ENCODE data around the gene GPR173. TPM values are rescaled to one million over a fixed set of nuclear protein-coding genes. Genes with fewer than 3 reads are reported as not detected.

Gene GPR173
- total and polyA plus RNA-seq, 2 of the 8 experiments (the other 6 are each of a cell fraction or from before 2014, with no cell fraction given), result 7.0 to 11.3 TPM

- peaks cover 4 to 25% (median 15%) of the 10 kb centered on the region in 4 experiments; a peak in 7 of 8 replicates for H3K36me3 ChIP-seq (ENCODE audit: control insufficient read depth in 2 of 4, insufficient read depth in 4 of 4, low read length in 3 of 4)
- ChIA-PET CTCF (ENCODE audit: partially characterized antibody) (interaction anchor here (1.1 to 2.1 kb wide), 6 partner anchors 11 to 92 kb away, joined by 3 to 7 read pairs (median 4); no protein-coding TSS in a partner anchor), POLR2A (ENCODE audit: partially characterized antibody) (interaction anchor here (1.1 to 1.6 kb wide), 3 partner anchors 11 to 93 kb away, joined by 3 to 5 read pairs (median 4); no protein-coding TSS in a partner anchor)
- peak overlapping the region; percentile 62 to 74 (median 64); a peak in 7 of 8 replicates for H3K4me3 ChIP-seq (ENCODE audit: extremely low read depth in 1 of 4, insufficient read depth in 2 of 4, low read depth in 3 of 4, low read length in 4 of 4)
- H3K14ac ChIP-seq (ENCODE audit: insufficient read length), result no peak overlapping the region
- H3K79me2 ChIP-seq (ENCODE audit: control insufficient read depth in 1 of 2, insufficient read depth in 2 of 2, low read length in 2 of 2), result no peaks in the 10 kb centered on the region
- H3K4me2 ChIP-seq (ENCODE audit: insufficient read depth in 1 of 2, low read depth in 2 of 2, low read length in 2 of 2), result peak overlapping the region; percentile 67 to 82
- H2BK5ac ChIP-seq (ENCODE audit: low read depth, low read length), result no peak overlapping the region
- no peaks in the 10 kb centered on the region for H3K27me3 ChIP-seq (replicated peaks in 1 of 4; ENCODE audit: control insufficient read depth in 3 of 4, extremely low read depth in 1 of 4, insufficient read depth in 3 of 4, low read length in 3 of 4)
- H3K56ac ChIP-seq (replicated peaks; ENCODE audit: insufficient read length, low read depth, low read length), result no peak overlapping the region
- FAIRE-seq (peak; percentile 98), DNase-seq (ENCODE audit: low read depth in 1 of 2, low spot score in 2 of 2) (no peak)
- H4K8ac ChIP-seq (ENCODE audit: extremely low read depth, insufficient read depth, low read length), result no peak overlapping the region
- no peak overlapping the region for H4K91ac ChIP-seq (replicated peaks; ENCODE audit: insufficient read length, low read length)
- WGBS, 2 experiments (ENCODE audit: extremely low coverage in 1 of 2, insufficient coverage in 1 of 2, insufficient read length in 1 of 2, insufficient replicate concordance in 2 of 2, low coverage in 1 of 2, low lambda C conversion rate in 2 of 2, missing lambda C conversion rate in 1 of 2), result 10% methylated on average over 11 of the region's 11 CpGs; no CpG with 5 or more reads in 1 of the 2 experiments
- H2AK5ac ChIP-seq (ENCODE audit: low read depth, low read length), result no peak overlapping the region
- no peak overlapping the region for H3K23ac ChIP-seq (ENCODE audit: insufficient read length)
- no peaks in the 10 kb centered on the region for H3K79me1 ChIP-seq (ENCODE audit: low read depth, low read length)
- H3K27ac ChIP-seq (ENCODE audit: low read depth, low read length), result no peak overlapping the region
- H4K5ac ChIP-seq (ENCODE audit: insufficient read length, low read depth, low read length), result no peak overlapping the region
- peaks cover 0 to under 1% of the 10 kb centered on the region in 2 experiments for H4K20me1 ChIP-seq (replicated peaks in 1 of 2; ENCODE audit: control insufficient read depth in 1 of 2, insufficient read depth in 2 of 2, low read length in 2 of 2)
- no peak overlapping the region for H2BK15ac ChIP-seq (ENCODE audit: low read length)
- peaks cover 0 to 2% (median under 1%) of the 10 kb centered on the region in 4 experiments; a peak in 2 of 7 replicates for H3K4me1 ChIP-seq (replicated peaks in 1 of 4; ENCODE audit: control insufficient read depth in 3 of 4, insufficient read depth in 4 of 4, low read length in 3 of 4)
- H2BK120ac ChIP-seq (replicated peaks; ENCODE audit: low read depth, low read length), result no peak overlapping the region
- no peak overlapping the region for H3K18ac ChIP-seq (ENCODE audit: extremely low read depth, low read length)
- H3K23me2 ChIP-seq (ENCODE audit: low read depth, low read length), result peaks cover 2% of the 10 kb centered on the region; the same call in 1 of the 2 replicates
- H2BK20ac ChIP-seq (ENCODE audit: low read length), result no peak overlapping the region
- H3K9me3 ChIP-seq (ENCODE audit: insufficient read depth in 2 of 2, low read depth in 1 of 2, low read length in 1 of 2), result no peaks in the 10 kb centered on the region
- H3K4ac ChIP-seq (replicated peaks; ENCODE audit: insufficient read length, low read depth, low read length), result no peak overlapping the region
- H3K9ac ChIP-seq (replicated peaks in 1 of 4; ENCODE audit: extremely low read depth in 1 of 4, low read depth in 3 of 4, low read length in 3 of 4), result peak overlapping the region in 1 of 4 experiments; percentile 67; a peak in 1 of 7 replicates
- 0 out of 2 replicates have a peak overlapping the region, but pooled peaks have one; percentile 31 for H2AFZ ChIP-seq (ENCODE audit: low read length)
- TF ChIP-seq SP1 (IDR thresholded peaks at IDR 0.05; ENCODE audit: low read depth, low read length) (no peak), CTCF (IDR thresholded peaks at IDR 0.05; ENCODE audit: control extremely low read depth in 1 of 3, insufficient read depth in 1 of 3, low read depth in 1 of 3, low read length in 3 of 3) (peak; percentile 27 to 63 (median 52)), KDM5A (IDR thresholded peaks at IDR 0.05; ENCODE audit: low read length) (no peak), MAFK (IDR thresholded peaks at IDR 0.05; ENCODE audit: low read depth, low read length) (no peak), RAD21 (IDR thresholded peaks at IDR 0.05 in 1 of 2, conservative IDR thresholded peaks at IDR 0.05 in 1 of 2; ENCODE audit: low read depth in 2 of 2, low read length in 2 of 2) (peak; percentile 44 to 45; a peak in 3 of 4 replicates)
- no peak overlapping the region for H2BK12ac ChIP-seq (ENCODE audit: low read depth, low read length)
Measured at GRCh38 chrX:53089224-53089842, 40.7 kb downstream of the GPR173 start.
